Fibroblast of skin of abdomen (primary cell): ENCODE measurements around the gene ICAM3.

ENCODE experiments used
- DNase-seq: peaks from one replicate; pipeline ENCODE4 v3.0.0-alpha.2; 2013

ICAM3 gene

DNA sequence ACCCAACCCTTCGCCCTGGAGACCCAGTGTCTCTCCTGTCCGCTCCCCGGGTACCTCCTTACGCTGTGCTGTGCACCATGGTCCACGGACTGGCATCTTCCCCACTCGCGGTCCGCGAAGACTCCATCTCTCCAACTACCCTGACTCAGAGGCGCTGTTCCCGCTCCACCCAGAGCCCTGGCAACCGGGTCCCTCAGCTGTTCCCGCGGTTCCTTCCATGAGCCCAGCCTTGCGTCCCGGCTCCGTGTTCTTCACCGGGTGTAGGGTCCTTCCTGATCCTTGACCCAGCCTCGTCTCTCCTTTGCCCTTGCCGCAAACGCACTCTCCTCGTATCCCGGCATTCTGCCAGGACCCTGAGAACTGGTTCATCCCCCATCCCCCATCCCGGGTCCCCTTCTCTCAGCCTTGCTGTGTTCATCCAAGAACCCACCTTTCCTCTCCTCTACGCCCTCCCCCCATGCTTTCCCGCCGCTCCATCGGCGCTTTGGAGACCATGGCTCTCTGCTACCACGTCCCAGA is 49.0 kb downstream of the ICAM3 start:
- no peak for DNase-seq

DNA sequence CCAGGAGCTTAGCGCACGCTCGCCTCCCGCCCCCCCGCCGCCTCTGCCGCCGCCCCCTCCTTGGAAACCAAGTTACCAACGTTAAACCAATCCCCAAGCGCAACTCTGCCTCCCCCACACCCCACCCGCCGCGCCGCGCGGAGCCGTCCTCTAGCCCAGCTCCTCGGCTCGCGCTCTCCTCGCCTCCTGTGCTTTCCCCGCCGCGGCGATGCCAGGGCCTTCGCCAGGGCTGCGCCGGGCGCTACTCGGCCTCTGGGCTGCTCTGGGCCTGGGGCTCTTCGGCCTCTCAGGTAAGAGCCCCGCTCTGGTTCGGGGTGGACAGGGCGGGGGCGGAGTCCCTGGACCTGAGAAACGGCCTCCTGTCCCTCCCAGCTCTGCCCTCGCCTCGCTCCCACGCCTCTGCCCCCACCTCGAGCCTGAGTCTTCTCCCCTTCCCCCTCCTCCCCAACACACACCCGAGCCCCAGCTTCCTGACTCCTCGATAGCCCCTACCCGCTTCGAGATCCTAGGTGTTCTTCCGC is 49.5 kb downstream of the ICAM3 start, which contains the start of gene ICAM5:
ICAM5 (plus strand) TSS at position 117 of the 521 bp plus-strand sequence; CDS start at position 209, 92 bp downstream.
- DNase-seq: no peak

DNA sequence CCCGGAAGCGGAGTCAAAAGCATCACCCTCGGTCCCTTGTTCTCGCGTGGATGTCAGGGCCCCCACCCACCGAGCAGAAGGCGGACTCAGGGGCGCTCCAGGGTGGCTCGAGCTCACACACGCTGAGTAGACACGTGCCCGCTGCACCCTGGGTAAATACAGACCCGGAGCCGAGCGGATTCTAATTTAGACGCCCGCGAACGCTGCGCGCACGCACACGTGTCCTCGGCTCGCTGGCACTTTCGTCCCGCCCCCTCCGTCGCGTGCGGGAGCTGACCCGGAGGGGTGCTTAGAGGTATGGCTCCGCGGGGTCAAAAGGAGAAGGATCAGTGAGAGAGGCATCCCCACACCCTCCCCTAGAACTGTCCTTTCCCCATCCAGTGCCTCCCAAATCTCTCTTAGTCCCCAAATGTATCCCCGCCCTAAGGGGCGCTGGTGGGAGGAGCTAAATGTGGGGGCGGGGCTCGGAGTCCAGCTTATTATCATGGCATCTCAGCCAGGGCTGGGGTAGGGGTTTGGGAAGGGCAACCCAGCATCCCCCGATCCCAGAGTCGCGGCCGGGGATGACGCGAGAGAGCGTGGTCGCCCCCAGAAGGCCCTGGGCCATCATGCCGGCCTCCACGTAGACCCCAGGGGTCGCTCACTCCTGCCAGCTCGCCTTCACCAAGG is 50.1 kb downstream of the ICAM3 start:
- peak; percentile 46 for DNase-seq

DNA sequence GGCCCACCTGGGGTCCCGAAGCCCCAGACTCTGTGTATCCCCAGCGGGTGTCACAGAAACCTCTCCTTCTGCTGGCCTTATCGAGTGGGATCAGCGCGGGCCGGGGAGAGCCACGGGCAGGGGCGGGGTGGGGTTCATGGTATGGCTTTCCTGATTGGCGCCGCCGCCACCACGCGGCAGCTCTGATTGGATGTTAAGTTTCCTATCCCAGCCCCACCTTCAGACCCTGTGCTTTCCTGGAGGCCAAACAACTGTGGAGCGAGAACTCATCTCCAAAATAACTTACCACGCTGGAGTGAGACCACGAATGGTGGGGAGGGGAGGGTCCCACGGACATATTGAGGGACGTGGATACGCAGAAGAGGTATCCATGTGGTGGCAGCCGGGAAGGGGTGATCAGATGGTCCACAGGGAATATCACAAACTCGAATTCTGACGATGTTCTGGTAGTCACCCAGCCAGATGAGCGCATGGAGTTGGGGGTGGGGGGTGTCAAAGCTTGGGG is 50.7 kb downstream of the ICAM3 start:
- peak; percentile 40 for DNase-seq

DNA sequence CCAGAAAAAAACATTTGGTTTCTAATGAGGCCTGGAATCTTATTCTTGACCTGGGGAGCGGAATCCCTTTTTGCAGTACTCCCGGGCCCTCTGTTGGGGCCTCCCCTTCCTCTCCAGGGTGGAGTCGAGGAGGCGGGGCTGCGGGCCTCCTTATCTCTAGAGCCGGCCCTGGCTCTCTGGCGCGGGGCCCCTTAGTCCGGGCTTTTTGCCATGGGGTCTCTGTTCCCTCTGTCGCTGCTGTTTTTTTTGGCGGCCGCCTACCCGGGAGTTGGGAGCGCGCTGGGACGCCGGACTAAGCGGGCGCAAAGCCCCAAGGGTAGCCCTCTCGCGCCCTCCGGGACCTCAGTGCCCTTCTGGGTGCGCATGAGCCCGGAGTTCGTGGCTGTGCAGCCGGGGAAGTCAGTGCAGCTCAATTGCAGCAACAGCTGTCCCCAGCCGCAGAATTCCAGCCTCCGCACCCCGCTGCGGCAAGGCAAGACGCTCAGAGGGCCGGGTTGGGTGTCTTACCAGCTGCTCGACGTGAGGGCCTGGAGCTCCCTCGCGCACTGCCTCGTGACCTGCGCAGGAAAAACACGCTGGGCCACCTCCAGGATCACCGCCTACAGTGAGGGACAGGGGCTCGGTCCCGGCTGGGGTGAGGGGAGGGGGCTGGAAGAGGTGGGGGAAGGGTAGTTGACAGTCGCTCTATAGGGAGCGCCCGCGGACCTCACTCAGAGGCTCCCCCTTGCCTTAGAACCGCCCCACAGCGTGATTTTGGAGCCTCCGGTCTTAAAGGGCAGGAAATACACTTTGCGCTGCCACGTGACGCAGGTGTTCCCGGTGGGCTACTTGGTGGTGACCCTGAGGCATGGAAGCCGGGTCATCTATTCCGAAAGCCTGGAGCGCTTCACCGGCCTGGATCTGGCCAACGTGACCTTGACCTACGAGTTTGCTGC is 52.4 kb downstream of the ICAM3 start, which contains the start of gene ICAM4:
ICAM4 (plus strand) TSS at position 153 of the 935 bp plus-strand sequence; CDS start at position 211, 58 bp downstream.
- DNase-seq: no peak

DNA sequence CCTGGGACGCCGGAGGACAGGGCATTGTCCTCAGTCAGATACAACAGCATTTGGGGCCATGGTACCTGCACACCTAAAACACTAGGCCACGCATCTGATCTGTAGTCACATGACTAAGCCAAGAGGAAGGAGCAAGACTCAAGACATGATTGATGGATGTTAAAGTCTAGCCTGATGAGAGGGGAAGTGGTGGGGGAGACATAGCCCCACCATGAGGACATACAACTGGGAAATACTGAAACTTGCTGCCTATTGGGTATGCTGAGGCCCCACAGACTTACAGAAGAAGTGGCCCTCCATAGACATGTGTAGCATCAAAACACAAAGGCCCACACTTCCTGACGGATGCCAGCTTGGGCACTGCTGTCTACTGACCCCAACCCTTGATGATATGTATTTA is 54.0 kb downstream of the ICAM3 start:
- DNase-seq: no peak

DNA sequence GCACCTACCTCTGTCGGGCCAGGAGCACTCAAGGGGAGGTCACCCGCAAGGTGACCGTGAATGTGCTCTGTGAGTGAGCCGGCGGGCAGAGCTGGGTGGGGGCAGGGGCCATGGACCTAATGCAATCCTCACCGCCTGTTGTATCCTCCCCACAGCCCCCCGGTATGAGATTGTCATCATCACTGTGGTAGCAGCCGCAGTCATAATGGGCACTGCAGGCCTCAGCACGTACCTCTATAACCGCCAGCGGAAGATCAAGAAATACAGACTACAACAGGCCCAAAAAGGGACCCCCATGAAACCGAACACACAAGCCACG is 54.5 kb downstream of the ICAM3 start:
- no peak for DNase-seq

DNA sequence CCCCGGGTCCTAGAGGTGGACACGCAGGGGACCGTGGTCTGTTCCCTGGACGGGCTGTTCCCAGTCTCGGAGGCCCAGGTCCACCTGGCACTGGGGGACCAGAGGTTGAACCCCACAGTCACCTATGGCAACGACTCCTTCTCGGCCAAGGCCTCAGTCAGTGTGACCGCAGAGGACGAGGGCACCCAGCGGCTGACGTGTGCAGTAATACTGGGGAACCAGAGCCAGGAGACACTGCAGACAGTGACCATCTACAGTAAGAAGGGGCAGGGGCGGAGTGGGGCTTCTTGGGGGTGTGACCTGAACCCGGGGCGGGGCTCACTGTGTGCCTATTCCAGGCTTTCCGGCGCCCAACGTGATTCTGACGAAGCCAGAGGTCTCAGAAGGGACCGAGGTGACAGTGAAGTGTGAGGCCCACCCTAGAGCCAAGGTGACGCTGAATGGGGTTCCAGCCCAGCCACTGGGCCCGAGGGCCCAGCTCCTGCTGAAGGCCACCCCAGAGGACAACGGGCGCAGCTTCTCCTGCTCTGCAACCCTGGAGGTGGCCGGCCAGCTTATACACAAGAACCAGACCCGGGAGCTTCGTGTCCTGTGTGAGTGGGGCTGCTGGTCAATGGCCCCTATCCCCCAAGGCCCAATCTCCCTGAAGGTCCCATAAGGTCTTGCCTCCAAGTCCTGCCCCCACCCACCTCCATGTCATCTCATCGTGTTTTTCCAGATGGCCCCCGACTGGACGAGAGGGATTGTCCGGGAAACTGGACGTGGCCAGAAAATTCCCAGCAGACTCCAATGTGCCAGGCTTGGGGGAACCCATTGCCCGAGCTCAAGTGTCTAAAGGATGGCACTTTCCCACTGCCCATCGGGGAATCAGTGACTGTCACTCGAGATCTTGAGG is 55.1 kb downstream of the ICAM3 start:
- DNase-seq: no peak
